K562 (cell line): ENCODE measurements around the gene TMEM60. TPM values are rescaled to one million over a fixed set of nuclear protein-coding genes. Genes with fewer than 3 reads are reported as not detected.

Source experiments
- ARHGAP35 ChIP-seq: fragments of 450-650 bp; IDR thresholded peaks from 2 replicates; pipeline ENCODE4 v1.6.1; 2018; ENCODE audit not compliant: partially characterized antibody
- BHLHE40 ChIP-seq: IDR thresholded peaks from 2 replicates; pipeline ENCODE4 v1.6.1; 2011; ENCODE audit warnings: low read length, improper control_type of control experiment
- BRCA1 ChIP-seq, 2 experiments: fragments of 450-650 bp in 1 of 2; sonication (generic) in 1 of 2; formaldehyde crosslinking in 1 of 2; IDR thresholded peaks; 2 replicates each; pipeline versions ENCODE4 v1.5.0 to v1.6.1; 2017 to 2020; ENCODE audit warnings: mild to moderate bottlenecking in 1 of 2, missing genetic modification reagents in 1 of 2
- CHCHD3 ChIP-seq: fragments of 250-450 bp; sonication (Bioruptor Pico); IDR thresholded peaks from 2 replicates; pipeline ENCODE4 v2.1.2; 2022; ENCODE audit warnings: mild to moderate bottlenecking
- HDGF ChIP-seq: fragments of 450-650 bp; IDR thresholded peaks from 2 replicates; pipeline ENCODE4 v1.6.1; 2016
- HLTF ChIP-seq: fragments of 450-650 bp; IDR thresholded peaks from 2 replicates; pipeline ENCODE4 v1.6.1; 2016
- KDM4B ChIP-seq, 2 experiments: fragments of 450-650 bp in 1 of 2; sonication (generic) in 1 of 2; IDR thresholded peaks; 2 replicates each; pipeline ENCODE4 v1.6.1; 2016 to 2017; ENCODE audit warnings: borderline replicate concordance in 2 of 2, antibody characterized with exemption in 1 of 2, low read depth in 1 of 2, mild to moderate bottlenecking in 1 of 2
- MXI1 ChIP-seq: IDR thresholded peaks from 2 replicates; pipeline ENCODE4 v1.6.1; 2011; ENCODE audit warnings: low read depth, mild to moderate bottlenecking, improper control_type of control experiment, low read length
- PHF20 ChIP-seq: fragments of 450-650 bp; IDR thresholded peaks from 2 replicates; pipeline ENCODE4 v1.6.1; 2018; ENCODE audit not compliant: partially characterized antibody
- SOX6 ChIP-seq: fragments of 450-650 bp; IDR thresholded peaks from 2 replicates; pipeline ENCODE4 v1.6.1; 2014; ENCODE audit warnings: mild to moderate bottlenecking
- TCF7 ChIP-seq: sonication (generic); IDR thresholded peaks from 2 replicates; pipeline ENCODE4 v1.6.1; 2016; ENCODE audit warnings: antibody characterized with exemption, borderline replicate concordance
- TCFL5 ChIP-seq: fragments of 250-450 bp; sonication (Bioruptor Pico); conservative IDR thresholded peaks from 2 replicates; pipeline ENCODE4 v1.6.1; 2021; ENCODE audit warnings: mild to moderate bottlenecking, moderate library complexity, matching md5 sums
- ZC3H8 ChIP-seq: fragments of 450-650 bp; IDR thresholded peaks from 2 replicates; pipeline ENCODE4 v1.6.1; 2017
- ZNF146 ChIP-seq: IDR thresholded peaks from one replicate; pipeline ENCODE4 v1.6.1; 2018; ENCODE audit warnings: missing compliant biosample characterization; ENCODE audit not compliant: unreplicated experiment
- ZNF436 ChIP-seq: fragments of 250-450, 450-650 bp; sonication (Bioruptor Pico); formaldehyde crosslinking; IDR thresholded peaks from 2 replicates; pipeline ENCODE4 v1.7.0; 2020; ENCODE audit warnings: mild to moderate bottlenecking
- ZNF444 ChIP-seq: fragments of 250-450 bp; sonication (Bioruptor Pico); IDR thresholded peaks from 2 replicates; pipeline ENCODE4 v1.4.0; 2020; ENCODE audit warnings: mild to moderate bottlenecking, moderate library complexity
- ZNF589 ChIP-seq: fragments of 200-800 bp; sonication (Bioruptor generic); IDR thresholded peaks from 2 replicates; pipeline ENCODE4 v1.6.1; 2016; ENCODE audit warnings: low read depth, missing genetic modification characterization, missing compliant biosample characterization
- ZNF717 ChIP-seq: fragments of 250-450 bp; sonication (Bioruptor Pico); IDR thresholded peaks from 2 replicates; pipeline ENCODE4 v1.5.0; 2021
- polyA plus RNA-seq, 8 experiments: library from polyadenylated mRNA; depleted of rRNA in 4 of 8; stranded (reverse) in 5 of 8; unstranded in 3 of 8; fragments of >200 nt; fragmentation: Nextera tagmentation in 2 of 8; fragmentation: Illumina TruSeq in 1 of 8; extraction: Ambion mirVana in 2 of 8; extraction: Trizol in 1 of 8; gene quantifications; 2 replicates each; pipeline versions ENCODE4 v1.2.1 to v1.2.3, GENCODE V29; 2011 to 2014; ENCODE audit warnings: inconsistent platforms in 1 of 8, missing spikeins in 1 of 8
- total RNA-seq, 7 experiments: library from RNA; depleted of rRNA in 6 of 7; stranded (reverse); fragments of >200 nt in 6 of 7; fragmentation: Illumina TruSeq in 2 of 7; extraction: Trizol in 2 of 7; gene quantifications; 2 replicates each; pipeline versions ENCODE4 v1.2.1 to v1.2.3, GENCODE V29; 2011 to 2021; ENCODE audit warnings: low replicate concordance in 1 of 7
- TF ChIP-seq, protein P1 (sequence below): sonication (generic); formaldehyde crosslinking; IDR thresholded peaks from 2 replicates; pipeline ENCODE4 v1.8.1; 2023; ENCODE audit warnings: mild to moderate bottlenecking, missing genetic modification reagents
- TF ChIP-seq, protein P2 (sequence below): sonication (generic); formaldehyde crosslinking; IDR thresholded peaks from 2 replicates; pipeline ENCODE4 v1.8.0; 2022; ENCODE audit warnings: mild to moderate bottlenecking, missing genetic modification reagents
- TF ChIP-seq, protein P3 (sequence below): fragments of 450-650 bp; formaldehyde crosslinking; IDR thresholded peaks from 2 replicates; pipeline ENCODE4 v1.4.0; 2020; ENCODE audit warnings: mild to moderate bottlenecking
- TF ChIP-seq, protein P4 (sequence below): fragments of 250-450 bp; sonication (Bioruptor Pico); IDR thresholded peaks from 2 replicates; pipeline ENCODE4 v1.9.0; 2021; ENCODE audit warnings: mild to moderate bottlenecking
- TF ChIP-seq, protein P5 (sequence below): fragments of 450-650 bp; IDR thresholded peaks from 2 replicates; pipeline ENCODE4 v1.6.1; 2016; ENCODE audit warnings: mild to moderate bottlenecking

TMEM60 gene
- total and polyA plus RNA-seq, 9 of the 15 experiments (the other 6 are each of a cell fraction or from before 2014, with no cell fraction given): 12.5 to 140 (median 38.4) TPM

DNA sequence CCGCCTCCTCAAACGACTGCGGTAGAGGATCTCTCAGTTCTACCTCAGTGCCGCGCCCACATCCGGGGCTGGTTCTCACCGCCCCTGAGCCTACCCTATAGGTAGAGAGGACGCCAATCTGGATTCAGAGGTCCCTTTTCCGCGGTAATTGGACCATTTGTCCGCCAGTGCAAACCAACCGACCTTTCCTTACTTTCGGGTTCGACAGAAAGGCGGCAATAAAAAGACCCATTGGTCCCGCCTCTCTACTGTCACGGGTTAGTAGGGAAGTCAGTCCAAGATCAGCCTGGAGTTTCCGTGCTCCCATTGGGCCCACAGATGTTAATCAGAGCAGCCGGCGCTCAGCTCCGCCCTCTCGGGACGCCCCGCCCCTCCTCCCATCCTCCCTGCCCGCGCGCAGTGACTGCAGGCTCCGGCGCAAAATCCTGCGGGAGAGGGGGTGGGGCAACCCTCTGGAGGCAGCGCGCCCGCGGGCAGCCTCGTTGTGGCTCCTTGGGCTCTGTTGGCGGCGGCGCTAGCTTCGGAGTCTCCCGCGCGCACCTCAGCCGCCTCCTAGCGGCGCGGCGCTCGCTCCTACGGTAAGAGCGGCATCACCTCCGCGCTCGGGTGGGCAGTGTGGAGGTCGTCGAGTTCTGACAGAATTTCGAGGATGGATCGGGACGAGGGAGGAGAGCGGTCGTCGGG is at the start of gene TMEM60, which contains the start of gene PHTF2 (continued):
- no peak for TF ChIP-seq HDGF
- TF ChIP-seq, protein P1, sequence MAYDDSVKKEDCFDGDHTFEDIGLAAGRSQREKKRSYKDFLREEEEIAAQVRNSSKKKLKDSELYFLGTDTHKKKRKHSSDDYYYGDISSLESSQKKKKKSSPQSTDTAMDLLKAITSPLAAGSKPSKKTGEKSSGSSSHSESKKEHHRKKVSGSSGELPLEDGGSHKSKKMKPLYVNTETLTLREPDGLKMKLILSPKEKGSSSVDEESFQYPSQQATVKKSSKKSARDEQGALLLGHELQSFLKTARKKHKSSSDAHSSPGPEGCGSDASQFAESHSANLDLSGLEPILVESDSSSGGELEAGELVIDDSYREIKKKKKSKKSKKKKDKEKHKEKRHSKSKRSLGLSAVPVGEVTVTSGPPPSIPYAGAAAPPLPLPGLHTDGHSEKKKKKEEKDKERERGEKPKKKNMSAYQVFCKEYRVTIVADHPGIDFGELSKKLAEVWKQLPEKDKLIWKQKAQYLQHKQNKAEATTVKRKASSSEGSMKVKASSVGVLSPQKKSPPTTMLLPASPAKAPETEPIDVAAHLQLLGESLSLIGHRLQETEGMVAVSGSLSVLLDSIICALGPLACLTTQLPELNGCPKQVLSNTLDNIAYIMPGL (CRISPR knock-in tag): peak; percentile 74; the same call in 1 of the 2 replicates
- TF ChIP-seq TCFL5 (CRISPR knock-in tag): no peak
- TF ChIP-seq ZNF717 (CRISPR knock-in tag): no peak
- 0 out of 2 replicates have a peak, but pooled peaks have one; percentile 41 for TF ChIP-seq BHLHE40
- peak; percentile 39 for TF ChIP-seq PHF20
- TF ChIP-seq, protein P2, sequence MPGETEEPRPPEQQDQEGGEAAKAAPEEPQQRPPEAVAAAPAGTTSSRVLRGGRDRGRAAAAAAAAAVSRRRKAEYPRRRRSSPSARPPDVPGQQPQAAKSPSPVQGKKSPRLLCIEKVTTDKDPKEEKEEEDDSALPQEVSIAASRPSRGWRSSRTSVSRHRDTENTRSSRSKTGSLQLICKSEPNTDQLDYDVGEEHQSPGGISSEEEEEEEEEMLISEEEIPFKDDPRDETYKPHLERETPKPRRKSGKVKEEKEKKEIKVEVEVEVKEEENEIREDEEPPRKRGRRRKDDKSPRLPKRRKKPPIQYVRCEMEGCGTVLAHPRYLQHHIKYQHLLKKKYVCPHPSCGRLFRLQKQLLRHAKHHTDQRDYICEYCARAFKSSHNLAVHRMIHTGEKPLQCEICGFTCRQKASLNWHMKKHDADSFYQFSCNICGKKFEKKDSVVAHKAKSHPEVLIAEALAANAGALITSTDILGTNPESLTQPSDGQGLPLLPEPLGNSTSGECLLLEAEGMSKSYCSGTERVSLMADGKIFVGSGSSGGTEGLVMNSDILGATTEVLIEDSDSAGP (CRISPR knock-in tag): no peak
- no peak for TF ChIP-seq BRCA1 (IDR thresholded peaks at IDR 0.05)
- no peak for TF ChIP-seq BRCA1 (CRISPR knock-in tag; IDR thresholded peaks at IDR 0.05)
- TF ChIP-seq ZNF444 (CRISPR knock-in tag): no peak
- no peak for TF ChIP-seq ZNF589 (CRISPR knock-in tag)
- TF ChIP-seq ZNF146 (CRISPR knock-in tag): no peak
- TF ChIP-seq HLTF: no peak
- TF ChIP-seq, protein P3, sequence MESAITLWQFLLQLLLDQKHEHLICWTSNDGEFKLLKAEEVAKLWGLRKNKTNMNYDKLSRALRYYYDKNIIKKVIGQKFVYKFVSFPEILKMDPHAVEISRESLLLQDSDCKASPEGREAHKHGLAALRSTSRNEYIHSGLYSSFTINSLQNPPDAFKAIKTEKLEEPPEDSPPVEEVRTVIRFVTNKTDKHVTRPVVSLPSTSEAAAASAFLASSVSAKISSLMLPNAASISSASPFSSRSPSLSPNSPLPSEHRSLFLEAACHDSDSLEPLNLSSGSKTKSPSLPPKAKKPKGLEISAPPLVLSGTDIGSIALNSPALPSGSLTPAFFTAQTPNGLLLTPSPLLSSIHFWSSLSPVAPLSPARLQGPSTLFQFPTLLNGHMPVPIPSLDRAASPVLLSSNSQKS: no peak
- TF ChIP-seq KDM4B (IDR thresholded peaks at IDR 0.05; ENCODE audit: borderline replicate concordance in 2 of 2, low read depth in 1 of 2): peak in 1 of 2 experiments; percentile 63; a peak in 1 of 4 replicates
- TF ChIP-seq ARHGAP35: no peak
- TF ChIP-seq, protein P4, sequence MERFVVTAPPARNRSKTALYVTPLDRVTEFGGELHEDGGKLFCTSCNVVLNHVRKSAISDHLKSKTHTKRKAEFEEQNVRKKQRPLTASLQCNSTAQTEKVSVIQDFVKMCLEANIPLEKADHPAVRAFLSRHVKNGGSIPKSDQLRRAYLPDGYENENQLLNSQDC (CRISPR knock-in tag): peak; percentile 14; the same call in 1 of the 2 replicates
- peak; percentile 71 for TF ChIP-seq SOX6
- TF ChIP-seq MXI1: no peak
- TF ChIP-seq, protein P5, sequence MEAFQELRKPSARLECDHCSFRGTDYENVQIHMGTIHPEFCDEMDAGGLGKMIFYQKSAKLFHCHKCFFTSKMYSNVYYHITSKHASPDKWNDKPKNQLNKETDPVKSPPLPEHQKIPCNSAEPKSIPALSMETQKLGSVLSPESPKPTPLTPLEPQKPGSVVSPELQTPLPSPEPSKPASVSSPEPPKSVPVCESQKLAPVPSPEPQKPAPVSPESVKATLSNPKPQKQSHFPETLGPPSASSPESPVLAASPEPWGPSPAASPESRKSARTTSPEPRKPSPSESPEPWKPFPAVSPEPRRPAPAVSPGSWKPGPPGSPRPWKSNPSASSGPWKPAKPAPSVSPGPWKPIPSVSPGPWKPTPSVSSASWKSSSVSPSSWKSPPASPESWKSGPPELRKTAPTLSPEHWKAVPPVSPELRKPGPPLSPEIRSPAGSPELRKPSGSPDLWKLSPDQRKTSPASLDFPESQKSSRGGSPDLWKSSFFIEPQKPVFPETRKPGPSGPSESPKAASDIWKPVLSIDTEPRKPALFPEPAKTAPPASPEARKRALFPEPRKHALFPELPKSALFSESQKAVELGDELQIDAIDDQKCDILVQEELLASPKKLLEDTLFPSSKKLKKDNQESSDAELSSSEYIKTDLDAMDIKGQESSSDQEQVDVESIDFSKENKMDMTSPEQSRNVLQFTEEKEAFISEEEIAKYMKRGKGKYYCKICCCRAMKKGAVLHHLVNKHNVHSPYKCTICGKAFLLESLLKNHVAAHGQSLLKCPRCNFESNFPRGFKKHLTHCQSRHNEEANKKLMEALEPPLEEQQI: peak; percentile 50; the same call in 1 of the 2 replicates
- TF ChIP-seq ZNF436 (CRISPR knock-in tag): no peak
- TF ChIP-seq TCF7: no peak
- no peak for TF ChIP-seq ZC3H8
- TF ChIP-seq CHCHD3 (CRISPR knock-in tag): no peak
